Stimulated activated naive CD4-positive, alpha-beta T cell (primary cell): ENCODE results near the gene RASAL1.
A peak's percentile ranks its signal among the peaks of the same experiment; 100 is the strongest.

Source experiments
- DNase-seq, 6 experiments: peaks; one replicate each; lab custom pipeline; 2025; lab: John Stamatoyannopoulos, UW

Gene RASAL1

DNA sequence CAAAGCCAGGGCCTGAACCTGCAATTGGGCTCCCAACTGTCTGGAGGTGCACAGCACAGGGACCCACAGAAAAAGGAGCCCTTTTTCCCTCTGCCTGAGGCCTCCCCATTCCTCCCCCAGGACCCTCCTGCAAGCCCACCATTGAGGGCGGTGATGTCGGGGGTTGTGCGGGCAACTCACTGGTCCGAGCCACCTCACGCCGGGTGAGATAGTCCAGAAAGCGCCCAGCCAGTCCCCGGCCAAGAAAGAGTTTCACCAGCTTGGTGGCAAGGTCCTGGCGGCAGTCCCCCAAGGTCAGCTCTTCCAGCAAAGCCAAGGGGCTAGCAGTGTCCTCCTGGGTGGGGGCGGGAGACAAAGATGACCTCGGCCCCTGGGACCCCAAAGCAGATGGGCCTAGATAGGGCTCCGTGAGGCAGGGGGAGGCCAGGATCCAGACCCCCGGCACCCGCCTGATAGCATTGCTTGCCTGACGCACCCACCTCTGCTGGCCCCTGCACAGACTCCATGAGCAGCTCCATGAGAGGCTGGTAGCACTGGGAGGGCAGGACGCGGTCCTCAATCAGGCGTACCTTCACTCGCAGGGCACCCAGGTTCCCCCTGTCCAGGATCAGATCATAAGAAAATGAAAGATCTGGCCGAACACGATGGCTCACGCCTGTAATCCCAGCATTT is 20.0 kb downstream of the RASAL1 start:
- DNase-seq = no peak

DNA sequence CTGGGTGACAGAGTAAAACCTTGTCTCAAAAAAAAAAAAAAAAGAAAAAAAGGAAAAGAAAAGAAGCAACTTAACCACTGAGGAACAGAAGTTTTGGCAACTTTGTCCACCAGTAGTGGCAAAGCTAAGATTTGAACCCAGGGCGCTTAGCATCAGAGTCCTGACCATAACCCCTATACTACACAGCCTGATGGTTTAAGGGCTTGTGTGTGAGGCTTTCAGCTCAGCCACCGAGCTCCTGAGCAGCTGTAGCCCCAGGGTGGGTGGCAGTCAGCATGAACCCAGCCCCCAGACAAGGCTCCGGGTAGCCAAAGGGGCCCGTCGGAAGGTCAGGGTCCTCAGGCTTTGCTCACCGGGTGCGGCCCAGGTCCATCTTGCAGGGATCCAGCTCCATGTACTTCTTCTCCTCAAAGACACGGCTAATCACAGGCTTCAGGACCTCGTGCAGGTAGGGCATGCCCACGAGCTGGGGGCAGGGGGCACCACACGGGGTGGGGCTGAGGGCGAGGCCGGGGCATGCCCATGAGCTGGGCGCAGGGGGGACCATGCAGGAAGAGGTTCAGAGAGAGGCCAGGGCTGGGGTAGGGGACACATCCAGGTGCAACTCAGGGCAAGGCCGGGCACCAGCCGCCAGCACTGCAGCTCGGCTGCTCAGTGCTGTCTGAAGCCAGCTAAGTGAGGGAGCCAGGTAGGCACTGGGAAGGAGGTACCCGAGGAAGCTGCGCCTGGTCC is 20.9 kb downstream of the RASAL1 start:
- DNase-seq = no peak

DNA sequence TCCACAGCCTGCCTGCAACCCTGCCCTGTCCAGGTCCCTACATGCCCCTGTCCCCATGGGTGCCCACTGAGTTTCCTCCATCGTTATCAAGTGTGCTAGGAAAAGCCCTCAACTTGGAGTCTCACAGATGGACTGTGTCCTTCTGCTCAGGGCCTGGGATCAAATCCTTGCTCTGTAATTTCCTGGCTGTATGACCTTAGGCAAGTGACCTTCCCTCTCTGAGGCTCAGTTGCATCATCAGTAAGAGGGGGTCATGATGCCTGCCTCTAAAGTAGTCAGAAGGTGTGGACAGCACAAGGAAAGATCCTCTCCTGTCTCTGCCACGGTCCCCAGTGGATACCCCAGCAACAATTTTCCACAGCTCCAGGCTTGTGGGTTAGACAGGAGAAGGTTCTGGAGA is 22.2 kb downstream of the RASAL1 start:
- DNase-seq = no peak

DNA sequence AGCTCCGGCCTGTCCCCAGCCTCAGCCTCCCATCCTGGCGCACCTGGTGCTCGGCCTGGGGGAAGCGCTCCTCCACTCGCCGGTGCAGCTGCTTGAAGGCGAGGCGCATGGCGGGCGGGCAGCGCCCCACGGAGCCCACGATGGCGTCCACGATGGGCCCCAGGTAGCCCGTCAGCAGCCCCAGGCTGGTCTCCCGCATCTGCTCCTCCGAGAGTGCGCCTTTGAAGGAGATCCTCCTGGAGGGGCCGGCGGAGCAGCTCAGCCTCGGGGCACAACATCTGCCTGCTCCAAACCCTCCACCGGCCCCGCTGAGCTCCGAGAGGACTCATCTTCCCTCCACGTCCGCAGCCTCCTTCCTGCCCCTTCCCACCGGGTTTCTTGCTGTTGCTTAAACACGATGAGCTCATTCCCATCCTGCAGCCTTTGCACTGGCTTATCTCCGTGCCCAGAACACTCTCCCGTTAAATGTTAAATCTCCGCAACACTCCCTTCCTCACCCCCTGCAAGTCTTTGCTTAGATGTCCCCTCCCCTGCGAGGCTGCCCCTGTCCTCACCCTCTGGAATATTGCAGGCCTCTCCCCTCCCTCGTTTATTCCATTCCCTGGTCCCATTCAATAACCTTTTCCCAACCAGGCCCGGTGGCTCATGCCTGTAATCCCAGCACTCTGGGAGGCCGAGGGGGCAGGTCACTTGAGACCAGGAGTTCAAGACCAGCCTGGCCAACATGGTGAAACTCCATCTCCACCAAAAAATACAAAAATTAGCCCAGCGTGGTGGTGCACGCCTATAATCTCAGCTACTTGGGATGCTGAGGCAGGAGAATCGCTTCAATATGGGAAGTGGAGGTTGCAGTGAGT is 23.3 kb downstream of the RASAL1 start:
- DNase-seq = no peak

DNA sequence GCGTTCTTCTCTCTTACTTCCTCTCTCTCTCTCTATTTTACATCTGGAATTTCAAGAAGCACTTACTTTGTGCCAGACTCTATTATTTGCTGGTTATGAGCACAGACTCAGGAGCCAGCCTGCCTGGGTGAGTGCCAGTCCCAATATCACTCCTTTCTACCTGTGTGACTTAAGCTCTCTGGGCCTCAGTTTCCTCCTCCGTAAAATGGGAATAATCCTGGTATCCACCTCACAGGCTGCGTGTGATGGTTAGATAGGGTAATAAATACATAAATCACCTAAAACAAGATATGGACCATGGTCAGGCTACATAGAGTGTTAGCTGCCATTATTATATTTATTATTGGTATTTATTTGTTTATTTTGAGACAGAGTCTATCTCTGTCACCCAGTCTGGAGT is 24.3 kb downstream of the RASAL1 start:
- DNase-seq = no peak

DNA sequence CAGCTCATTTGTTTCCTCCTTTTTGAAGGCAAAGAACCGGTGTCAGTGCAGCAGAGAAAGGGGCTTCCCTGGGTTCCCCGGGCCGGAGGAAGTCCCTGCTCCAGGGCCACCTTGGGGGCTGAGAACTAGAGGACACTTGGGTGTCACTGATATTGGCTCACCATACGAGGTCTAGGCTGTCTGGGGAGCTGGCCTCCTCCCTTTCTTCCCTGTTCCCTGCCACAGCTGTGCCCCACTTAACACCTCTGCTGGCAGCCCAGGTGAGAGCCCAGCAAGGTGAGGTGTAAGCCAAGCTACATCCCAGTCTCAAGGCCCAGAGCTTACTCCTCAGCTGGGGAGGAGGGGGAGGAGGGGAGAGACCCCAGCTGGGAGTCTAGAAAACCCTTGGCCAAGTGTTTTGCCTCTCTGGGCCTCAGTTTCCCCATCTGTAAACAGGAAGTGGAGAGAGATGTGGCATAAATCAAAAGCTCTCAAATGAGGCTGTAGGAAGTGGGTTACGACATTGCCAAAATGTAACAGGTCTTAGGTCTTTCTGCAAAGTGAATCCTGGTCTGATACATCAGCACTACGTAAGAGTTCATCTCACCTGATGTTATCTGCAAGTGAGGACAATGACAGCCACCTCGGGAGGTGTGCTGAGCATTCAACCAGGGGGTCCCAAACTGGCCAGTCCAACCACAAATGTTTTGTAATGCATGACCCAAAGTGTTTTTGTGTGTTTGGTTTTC is 25.5 kb downstream of the RASAL1 start:
- DNase-seq = no peak

DNA sequence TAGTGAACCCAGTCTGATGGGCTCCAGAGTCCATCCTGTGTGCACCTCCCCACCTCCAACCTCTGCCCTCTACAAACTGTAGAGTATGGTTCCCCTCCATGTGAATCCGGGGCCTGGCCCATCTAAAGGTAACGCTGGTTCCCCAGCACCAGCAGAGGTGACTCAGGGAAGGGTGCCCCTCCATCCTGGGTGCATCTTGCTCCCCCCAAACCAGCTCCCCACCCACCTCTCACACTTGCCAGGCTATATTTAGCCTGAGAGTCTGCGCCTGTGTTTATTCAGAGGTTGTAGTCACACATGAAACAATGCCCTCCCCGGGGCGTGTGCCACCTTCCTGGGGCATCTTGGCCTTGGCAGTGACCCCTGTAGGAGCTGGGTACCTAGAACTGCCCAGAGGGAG is 26.2 kb downstream of the RASAL1 start:
- no peak for DNase-seq

DNA sequence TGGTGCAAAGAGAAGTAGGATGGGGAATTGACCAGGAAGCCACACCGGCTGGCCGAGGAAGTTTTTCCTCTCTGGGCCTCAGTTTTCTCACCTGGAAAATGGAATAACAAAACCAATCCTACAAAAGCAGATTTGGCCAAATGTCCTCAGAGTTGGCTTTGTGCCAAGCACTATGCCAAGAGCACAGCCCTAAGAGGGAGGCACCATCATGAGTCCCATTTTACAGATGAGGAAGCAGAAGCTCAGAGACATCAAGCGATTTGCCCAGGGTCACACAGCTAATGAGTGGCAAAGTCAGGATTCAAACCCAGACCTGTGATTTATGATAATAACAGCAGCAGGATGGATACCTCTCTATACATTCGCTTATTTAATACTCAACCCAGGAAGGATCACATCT is 27.3 kb downstream of the RASAL1 start:
- DNase-seq = no peak

DNA sequence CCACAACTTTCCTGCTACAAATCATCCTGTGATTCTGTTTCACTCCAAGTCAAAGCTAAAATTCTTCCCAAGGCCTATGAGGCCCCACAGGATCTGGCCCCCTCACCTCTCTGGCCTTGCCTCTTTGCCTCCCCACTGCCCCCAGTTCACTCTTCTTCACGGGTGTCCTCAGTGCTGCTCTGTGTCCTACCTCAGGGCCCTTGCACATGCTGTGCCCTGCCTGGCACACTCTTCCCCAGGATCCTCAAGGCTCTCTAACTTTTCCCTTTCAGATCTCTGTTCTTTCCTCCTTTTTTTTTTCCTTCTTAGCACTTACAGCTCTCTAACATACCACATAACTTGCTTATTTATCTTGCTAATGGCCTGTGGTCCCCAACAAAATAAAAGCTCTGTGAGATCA is 29.2 kb downstream of the RASAL1 start:
- DNase-seq = no peak

DNA sequence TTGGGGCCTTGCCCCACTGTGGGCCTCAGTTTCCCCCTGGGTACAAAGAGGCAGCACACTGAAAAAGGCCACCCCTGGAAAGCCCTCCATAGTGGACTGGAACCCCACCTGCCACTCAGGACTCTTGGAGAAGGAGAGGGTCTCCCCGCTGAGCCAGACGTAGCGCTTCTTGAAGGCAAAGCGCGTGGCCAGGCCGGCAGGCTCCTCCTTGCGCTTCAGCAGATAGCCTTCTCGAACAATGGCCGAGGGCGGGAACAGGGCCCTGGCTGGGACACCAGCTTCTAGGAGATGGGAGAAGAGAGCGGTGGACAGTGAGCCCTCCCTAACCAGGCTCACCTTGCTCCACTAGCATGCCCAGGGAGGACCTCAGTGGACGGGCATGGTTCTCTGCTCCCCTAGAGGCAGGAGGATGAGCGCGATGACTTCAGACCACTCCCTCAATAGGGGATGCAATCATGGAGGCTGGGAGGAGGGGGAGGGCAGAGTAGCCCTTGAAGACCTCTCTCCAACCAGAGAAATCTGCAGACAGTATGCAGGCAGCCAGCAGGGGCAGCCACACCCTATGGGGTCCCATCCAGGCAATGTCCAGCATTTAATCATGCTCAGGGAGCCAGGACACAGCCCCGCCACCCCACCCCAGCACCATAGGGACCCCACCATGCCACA is 29.8 kb downstream of the RASAL1 start:
- DNase-seq = no peak

DNA sequence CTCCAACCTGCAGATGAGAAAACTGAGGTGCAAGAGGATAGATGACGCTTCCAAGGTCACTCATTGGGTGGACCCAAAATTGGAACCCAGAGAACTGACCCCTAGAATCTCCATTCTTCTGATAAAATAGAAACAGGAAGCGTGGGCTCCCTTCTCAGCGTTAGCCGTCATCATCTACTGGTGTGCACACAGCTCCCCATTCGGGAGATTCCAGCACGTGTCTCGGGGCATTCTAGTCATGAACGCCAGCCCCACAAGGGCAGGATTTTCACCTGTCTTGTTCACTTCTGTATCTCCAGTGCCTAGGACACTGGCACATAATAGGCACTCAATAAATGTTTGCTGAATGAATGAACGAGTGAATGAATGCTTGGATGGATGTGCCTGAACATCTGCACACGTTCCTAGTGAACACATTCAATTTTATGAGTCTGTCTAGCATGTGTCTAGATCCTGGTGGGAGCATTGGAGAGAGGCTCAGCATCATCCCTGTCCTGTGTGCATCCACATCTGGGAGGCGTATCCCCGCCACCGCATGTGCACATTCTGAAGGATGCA is 30.5 kb downstream of the RASAL1 start:
- no peak for DNase-seq

DNA sequence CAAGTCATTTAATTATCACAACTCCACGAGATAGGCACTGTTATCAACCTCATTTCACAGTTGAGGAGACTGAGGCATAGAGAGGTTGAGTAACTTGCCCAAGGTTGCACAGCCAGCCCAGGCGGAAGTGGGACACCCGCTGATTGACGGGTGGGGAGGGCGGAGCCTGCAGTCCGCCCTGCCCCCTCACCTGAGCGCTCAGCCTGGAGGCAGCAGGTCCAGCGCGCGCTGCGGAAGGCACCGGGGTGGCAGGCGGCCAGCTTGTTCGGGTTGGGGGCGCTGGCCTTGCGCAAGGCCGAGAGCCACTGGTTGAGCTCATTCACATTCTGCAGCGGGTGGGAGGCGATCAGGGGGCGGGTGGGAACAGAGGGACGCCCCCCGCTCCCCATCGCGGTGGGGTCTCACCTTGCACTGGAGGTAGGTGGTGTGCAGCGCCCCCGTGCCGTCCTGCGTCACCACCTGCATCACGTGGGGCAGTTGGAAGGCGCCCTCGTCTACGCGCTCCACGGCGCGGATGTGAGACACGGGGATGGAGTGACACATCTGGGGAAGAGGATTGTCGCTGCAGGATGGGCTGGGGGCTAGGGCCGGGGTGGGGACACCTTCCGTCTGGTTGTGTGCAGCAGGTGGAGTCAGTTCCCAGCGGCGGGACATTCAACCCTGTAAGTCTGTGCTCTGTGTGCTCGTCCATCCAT is 31.7 kb downstream of the RASAL1 start:
- peak; percentile 54 to 78 (median 71) for DNase-seq

DNA sequence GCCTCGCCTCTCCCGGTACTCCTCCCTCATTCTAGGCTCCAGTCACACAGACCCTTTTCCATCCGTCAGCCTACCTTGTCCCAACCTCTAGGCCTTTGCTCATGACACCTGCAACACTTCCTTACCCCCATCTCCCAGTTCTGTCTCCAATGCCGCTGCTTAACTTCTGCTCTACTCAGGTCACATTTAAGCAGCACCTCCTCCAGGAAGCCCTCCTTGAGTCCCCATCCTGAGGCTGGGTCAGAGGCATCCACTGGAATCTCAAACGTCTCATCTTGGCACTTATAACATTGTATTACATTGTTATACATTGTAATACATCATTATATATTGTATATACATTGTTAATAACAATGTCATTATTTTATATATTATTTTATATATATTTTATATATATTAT is 32.8 kb downstream of the RASAL1 start:
- no peak for DNase-seq

DNA sequence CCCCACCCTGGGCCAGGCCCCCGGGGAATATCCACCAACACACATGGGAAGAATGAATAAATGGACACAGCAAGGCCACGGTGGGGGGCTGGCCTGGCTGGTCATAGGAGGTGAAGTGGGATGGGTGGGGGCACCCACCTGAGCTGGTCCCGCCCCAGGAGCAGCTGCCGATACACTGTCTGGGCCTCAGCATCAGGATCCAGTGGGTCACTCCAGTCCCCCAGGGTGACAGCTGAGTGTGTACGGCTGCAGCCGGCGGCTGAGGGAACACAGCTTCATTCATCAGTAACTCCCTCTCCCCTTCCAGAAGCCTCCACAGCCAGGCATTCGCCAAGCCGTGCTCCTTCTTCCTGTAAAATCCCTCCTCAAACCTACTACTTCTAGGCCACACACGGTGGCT is 33.8 kb downstream of the RASAL1 start:
- DNase-seq = no peak

DNA sequence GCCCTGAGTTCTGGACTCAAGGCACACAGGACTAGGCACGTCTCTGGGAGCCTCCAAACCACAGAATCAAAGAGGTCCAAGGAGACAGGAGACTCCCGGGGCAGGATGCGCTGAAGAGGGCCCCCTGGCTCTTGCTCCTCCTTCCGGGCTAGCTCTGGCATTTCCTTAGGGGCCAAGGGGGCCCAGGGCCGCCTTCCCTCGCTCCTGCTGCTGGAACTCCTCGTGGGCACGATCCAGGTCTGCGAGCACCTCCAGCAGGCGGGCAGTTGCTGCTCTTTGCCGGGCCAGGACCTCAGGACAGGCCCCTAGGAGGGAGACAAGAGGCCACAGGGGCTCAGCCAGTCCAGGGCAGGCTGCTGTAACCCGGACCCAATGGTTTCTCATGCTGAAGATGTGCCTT is 35.8 kb downstream of the RASAL1 start:
- DNase-seq = no peak

DNA sequence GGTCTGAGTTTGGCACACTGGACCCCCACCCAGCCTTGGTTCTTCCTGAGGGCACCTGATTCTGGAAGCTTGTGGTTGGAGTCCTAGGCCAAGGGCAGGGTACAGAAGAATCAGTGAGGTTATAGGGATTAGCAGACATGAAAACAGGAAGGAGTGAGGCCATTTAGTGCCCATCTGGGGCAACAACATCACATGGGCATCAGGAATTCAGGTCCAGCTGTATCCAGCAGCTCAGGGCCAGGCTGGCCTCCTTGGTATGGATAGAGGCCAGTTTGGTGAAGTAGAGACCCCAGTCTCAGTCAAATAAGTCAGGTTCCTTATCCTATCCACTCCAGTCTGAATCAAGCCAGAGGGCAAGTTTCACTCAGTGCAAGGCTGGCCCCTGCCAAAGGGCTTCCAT is 36.2 kb downstream of the RASAL1 start:
- no peak for DNase-seq

DNA sequence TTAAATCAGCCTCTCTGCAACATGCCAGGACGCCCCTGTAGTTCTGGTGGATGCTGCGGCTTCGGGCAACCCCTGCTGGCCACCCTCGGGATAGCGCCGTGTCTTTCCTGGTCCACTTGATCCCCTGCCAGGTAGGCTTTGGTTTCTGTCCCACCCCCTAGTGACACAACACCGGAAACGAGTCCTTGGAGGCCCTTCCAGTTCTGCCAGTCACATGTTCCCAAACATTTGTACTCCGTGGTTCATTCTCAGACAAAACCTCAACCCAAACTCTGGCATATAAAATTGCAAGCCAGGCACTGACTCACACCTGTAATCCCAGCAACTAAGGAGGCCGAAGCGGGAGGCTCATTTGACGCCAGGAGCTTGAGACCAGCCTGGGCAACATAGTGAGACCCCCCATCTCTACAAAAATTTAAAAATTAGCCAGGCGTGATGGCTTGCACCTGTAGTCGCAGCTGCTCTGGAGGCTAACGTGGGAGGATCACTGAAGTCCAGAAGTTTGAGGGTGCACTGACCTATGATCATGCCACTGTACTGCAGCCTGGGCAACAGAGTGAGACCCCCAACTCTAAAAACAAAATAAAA is 37.0 kb downstream of the RASAL1 start:
- DNase-seq = peak; percentile 37 to 71 (median 61)

DNA sequence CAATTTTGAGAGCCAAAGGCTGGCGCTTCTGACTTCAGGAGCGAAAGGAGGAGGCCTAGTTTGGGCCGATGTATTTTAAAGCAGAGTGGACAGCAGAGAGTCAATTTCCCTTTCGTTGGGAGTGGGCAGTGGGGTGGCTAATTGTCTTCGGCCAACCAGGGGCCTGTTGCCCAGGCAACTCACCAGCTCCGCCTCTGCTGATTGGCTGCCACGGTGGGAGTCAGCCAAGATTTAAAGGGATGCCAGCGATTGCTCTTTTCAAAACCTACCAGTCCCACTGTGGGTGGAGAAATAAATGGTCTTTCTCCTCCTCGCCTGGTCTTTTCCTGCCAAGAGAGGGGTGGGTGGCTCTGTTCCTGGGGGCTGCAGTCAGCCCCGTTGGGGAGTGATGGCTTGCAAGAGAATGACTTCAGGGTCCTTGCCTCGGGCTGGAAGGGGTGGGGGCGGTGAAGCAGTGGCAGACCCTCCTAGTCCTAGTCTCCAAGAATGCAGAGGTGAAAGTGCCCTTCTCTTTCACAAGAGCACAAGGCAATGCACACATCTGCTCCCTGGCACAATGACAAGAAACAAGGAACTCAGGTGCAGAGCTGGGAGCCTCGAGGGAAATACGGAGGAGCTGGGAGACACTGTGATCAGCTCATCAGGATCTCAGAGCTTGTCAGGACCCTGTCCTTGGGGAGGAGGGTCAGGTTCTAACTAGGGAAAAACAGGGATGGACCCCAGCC is 37.7 kb downstream of the RASAL1 start:
- DNase-seq = no peak

DNA sequence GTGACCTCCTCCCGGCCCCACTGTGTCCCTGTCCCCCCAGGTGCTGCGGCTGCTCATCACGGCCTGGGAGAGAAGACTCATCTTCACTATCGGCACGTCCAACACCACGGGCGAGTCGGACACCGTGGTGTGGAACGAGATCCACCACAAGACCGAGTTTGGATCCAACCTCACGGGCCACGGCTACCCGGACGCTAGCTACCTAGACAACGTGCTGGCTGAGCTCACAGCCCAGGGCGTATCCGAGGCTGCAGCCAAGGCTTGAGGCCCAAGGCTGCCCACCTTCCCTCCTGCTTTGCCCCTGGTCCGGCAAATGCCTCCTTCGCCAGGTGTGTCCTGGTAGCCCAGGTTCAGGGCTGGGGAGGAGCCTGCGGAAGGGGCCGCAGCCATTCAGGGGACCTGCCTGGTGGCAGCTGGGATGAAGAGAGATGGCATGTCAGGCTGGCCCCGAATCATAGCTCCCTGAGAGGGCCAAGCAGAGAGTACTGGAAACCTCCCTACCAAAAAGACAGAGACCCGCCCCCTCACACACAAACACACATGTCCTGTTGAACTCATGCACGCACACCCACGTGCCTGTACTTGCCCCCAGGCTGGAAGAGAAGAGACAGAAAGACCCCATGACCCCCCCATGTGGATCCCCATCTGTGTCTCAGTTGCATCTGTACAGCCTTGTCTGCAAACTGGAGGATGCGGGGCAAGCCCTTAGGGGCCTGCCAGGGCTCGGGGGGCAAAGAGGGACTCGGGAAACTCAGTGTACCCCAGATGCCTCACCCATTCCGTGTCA is 38.7 kb downstream of the RASAL1 start:
- no peak for DNase-seq
